Measurements from ENCODE around the gene NUMB. TPM values are rescaled to one million over a fixed set of nuclear protein-coding genes. Genes with fewer than 3 reads are reported as not detected.

The NUMB gene
- total RNA-seq, 4 donors from 2014 or later = 42.4 to 63.5 (median 51.0) TPM

DNA sequence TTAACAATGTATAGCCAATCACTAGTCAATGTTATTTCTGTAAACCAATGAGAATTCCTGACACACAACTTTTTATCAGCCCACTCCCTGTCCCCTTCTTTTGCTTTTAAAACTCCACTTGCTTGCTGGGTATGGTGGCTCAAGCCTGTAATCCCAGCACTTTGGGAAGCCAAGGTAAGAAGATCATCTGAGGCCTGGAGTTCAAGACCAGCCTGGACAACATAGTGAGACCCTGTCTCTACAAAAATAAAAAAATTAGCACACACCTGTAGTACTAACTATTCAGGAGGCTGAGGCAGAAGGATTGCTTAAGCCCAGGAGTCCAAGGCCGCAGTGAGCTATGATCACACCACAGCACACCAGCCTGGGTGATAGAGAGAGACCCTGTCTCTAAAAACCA, 133.3 kb downstream of the NUMB start:
- Histone ChIP-seq H3K36me3 (peaks cover 5 to 10% of the 10 kb centered on the region in 2 donors), H3K4me1 (peaks cover 0 to 15% (median 0%) of the 10 kb centered on the region in 3 donors), H3K27me3 (no peaks in the 10 kb centered on the region), H3K9me3 (no peaks in the 10 kb centered on the region), H3K4me3 (no peak overlapping the region), H3K27ac (no peak overlapping the region)
- TF ChIP-seq POLR2A (IDR thresholded peaks at IDR 0.05) = no peak
- TF ChIP-seq EP300 (IDR thresholded peaks at IDR 0.05) = no peak
- no peak for TF ChIP-seq POLR2AphosphoS5 (IDR thresholded peaks at IDR 0.05)
- 100% methylated on average over 1 of the region's 1 CpG for WGBS, 2 donors (ENCODE audit: low coverage in 1 of 2)
- ATAC-seq = no peak

DNA sequence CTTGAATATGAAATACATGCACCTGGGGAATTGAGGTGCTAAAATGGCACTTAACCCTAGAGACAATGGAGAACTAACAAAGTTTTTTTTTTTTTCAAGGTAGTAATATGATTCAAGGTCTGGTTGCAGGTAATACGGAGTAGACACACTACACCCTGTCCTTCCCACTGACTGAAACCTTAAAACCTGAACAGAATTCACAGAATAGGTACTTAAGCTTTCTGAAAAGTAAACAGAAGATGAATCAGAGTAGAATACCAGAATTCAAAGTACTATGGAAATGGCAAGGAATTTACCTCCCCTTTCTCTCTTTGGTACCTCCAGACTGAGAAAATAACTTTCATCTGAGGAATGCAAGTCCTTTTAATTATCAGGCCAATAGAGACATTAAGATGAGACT, 133.8 kb downstream of the NUMB start:
- TF ChIP-seq POLR2AphosphoS5 (IDR thresholded peaks at IDR 0.05) = no peak
- no peak for TF ChIP-seq EP300 (IDR thresholded peaks at IDR 0.05)
- TF ChIP-seq CTCF (IDR thresholded peaks at IDR 0.05) = no peak
- TF ChIP-seq POLR2A (IDR thresholded peaks at IDR 0.05) = no peak
- H3K36me3 ChIP-seq = peaks cover 5 to 10% of the 10 kb centered on the region in 2 donors
- H3K4me3 ChIP-seq = no peak overlapping the region
- H3K4me1 ChIP-seq = peaks cover 0 to 15% (median 0%) of the 10 kb centered on the region in 3 donors
- H3K9me3 ChIP-seq = no peaks in the 10 kb centered on the region
- WGBS, 2 donors (ENCODE audit: low coverage in 1 of 2) = 100% methylated on average over 1 of the region's 1 CpG
- H3K27ac ChIP-seq = no peak overlapping the region
- H3K27me3 ChIP-seq = no peaks in the 10 kb centered on the region
- no peak for ATAC-seq

DNA sequence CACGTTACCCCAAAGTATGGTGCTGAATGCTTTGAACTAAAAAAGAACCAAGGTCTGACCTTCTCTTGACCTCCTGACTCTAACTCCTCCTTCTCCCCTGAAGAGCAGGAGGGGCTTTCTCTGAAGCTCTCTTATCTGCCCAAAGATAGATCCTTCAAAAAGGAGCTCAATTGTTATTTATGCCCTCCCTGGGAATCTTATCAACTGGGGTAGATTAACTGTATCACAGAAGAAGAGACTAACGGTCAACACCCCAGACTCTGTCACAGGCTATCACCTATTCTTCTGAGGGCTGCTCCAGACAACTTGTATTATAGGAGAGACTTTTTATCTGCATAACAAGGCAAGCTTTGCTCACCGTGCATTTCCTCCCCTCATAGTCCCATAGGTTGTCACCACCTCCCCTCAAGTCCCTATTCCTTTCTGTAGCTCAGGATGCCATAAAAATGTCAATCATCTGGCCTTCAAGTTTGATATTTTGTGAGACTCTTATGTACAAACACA, 134.4 kb downstream of the NUMB start:
- TF ChIP-seq POLR2AphosphoS5 (IDR thresholded peaks at IDR 0.05) (no peak), POLR2A (IDR thresholded peaks at IDR 0.05) (no peak), EP300 (IDR thresholded peaks at IDR 0.05) (no peak), CTCF (IDR thresholded peaks at IDR 0.05) (no peak)
- Histone ChIP-seq H3K27ac (no peak overlapping the region), H3K4me3 (no peak overlapping the region), H3K36me3 (peaks cover 5 to 10% of the 10 kb centered on the region in 2 donors), H3K27me3 (no peaks in the 10 kb centered on the region), H3K9me3 (no peaks in the 10 kb centered on the region), H3K4me1 (peaks cover 0 to 15% (median 0%) of the 10 kb centered on the region in 3 donors)
- no peak for ATAC-seq
- WGBS, 2 donors (ENCODE audit: low coverage in 1 of 2) = 44 to 52% methylated on average over 3 of the region's 3 CpGs

DNA sequence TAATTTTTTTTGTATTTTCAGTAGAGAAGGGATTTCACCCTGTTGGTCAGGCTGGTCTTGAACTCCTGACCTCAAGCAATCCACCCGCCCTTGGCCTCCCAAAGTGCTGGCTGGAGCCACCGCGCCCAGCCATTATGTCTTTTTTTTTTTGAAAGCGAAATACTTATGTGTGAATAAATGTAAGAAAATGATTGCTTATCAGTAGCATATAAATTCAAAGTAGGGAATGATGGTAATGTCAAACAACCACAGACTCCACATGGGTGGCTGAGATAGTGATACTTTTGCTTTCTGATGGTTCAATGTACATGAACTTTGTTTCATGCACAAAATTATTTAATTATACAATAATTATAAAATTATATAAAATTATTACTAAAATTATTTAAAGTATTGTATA, 145.2 kb downstream of the NUMB start:
- no peak overlapping the region for H3K4me3 ChIP-seq
- 86 to 92% methylated on average over 1 to 4 of the region's 4 CpGs for WGBS, 2 donors (ENCODE audit: low coverage in 1 of 2)
- no peaks in the 10 kb centered on the region for H3K27me3 ChIP-seq

GRCh38 chr14:73312687-73313086, 145.7 kb downstream of the NUMB start:
- no peak for TF ChIP-seq POLR2AphosphoS5 (IDR thresholded peaks at IDR 0.05)
- no peak for TF ChIP-seq CTCF (IDR thresholded peaks at IDR 0.05)
- no peak for TF ChIP-seq POLR2A (IDR thresholded peaks at IDR 0.05)
- TF ChIP-seq EP300 (IDR thresholded peaks at IDR 0.05) = no peak
- no peak for ATAC-seq
- Histone ChIP-seq H3K4me3 (no peak overlapping the region), H3K36me3 (peaks cover 0 to 6% of the 10 kb centered on the region in 2 donors), H3K27me3 (no peaks in the 10 kb centered on the region), H3K27ac (no peak overlapping the region), H3K4me1 (peaks cover 0 to 24% (median 0%) of the 10 kb centered on the region in 3 donors), H3K9me3 (no peaks in the 10 kb centered on the region)
- WGBS, 2 donors (ENCODE audit: low coverage in 1 of 2) = 63 to 84% methylated on average over 2 to 3 of the region's 3 CpGs

More for the DNA sequence above, 145.2 kb downstream of the NUMB start:
- Histone ChIP-seq H3K9me3 (no peaks in the 10 kb centered on the region), H3K27ac (no peak overlapping the region), H3K4me1 (peaks cover 0 to 24% (median 0%) of the 10 kb centered on the region in 3 donors), H3K36me3 (peaks cover 0 to 6% of the 10 kb centered on the region in 2 donors)
- TF ChIP-seq CTCF (IDR thresholded peaks at IDR 0.05) (no peak), EP300 (IDR thresholded peaks at IDR 0.05) (no peak), POLR2AphosphoS5 (IDR thresholded peaks at IDR 0.05) (no peak), POLR2A (IDR thresholded peaks at IDR 0.05) (no peak)
- ATAC-seq = no peak
